ENCODE measurements around the gene FAM110A.
A peak's percentile ranks its signal among the peaks of the same experiment; 100 is the strongest.
"Not testable (repeated sequence)": the region's sequence is repeated elsewhere in the genome, so short reads cannot be mapped to it uniquely, and the experiment has no call there.

Gene FAM110A

DNA sequence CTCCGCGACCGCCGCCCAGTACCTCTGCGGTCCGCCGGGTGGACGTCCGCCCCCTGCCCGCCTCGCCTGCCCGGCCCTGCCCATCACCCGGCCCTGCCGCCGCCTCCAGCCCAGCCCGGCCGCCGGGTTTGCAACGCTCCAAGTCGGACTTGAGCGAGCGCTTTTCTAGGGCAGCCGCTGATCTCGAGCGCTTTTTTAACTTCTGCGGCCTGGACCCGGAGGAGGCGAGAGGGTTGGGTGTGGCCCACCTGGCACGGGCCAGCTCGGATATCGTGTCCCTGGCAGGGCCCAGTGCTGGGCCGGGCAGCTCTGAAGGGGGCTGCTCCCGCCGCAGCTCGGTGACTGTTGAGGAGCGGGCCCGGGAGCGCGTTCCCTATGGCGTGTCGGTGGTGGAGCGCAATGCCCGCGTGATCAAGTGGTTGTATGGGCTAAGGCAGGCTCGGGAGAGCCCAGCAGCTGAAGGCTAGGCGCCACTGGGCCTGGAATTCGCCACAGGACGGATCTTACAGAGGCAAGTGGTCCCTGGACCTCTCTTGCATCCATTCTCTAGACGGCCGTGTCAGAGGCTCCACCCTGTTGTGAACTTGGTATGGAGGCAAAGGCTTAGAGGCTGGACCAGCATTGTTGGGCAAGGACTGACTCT lies 11.8 kb downstream of the FAM110A start:
- DNase-seq = no peak

DNA sequence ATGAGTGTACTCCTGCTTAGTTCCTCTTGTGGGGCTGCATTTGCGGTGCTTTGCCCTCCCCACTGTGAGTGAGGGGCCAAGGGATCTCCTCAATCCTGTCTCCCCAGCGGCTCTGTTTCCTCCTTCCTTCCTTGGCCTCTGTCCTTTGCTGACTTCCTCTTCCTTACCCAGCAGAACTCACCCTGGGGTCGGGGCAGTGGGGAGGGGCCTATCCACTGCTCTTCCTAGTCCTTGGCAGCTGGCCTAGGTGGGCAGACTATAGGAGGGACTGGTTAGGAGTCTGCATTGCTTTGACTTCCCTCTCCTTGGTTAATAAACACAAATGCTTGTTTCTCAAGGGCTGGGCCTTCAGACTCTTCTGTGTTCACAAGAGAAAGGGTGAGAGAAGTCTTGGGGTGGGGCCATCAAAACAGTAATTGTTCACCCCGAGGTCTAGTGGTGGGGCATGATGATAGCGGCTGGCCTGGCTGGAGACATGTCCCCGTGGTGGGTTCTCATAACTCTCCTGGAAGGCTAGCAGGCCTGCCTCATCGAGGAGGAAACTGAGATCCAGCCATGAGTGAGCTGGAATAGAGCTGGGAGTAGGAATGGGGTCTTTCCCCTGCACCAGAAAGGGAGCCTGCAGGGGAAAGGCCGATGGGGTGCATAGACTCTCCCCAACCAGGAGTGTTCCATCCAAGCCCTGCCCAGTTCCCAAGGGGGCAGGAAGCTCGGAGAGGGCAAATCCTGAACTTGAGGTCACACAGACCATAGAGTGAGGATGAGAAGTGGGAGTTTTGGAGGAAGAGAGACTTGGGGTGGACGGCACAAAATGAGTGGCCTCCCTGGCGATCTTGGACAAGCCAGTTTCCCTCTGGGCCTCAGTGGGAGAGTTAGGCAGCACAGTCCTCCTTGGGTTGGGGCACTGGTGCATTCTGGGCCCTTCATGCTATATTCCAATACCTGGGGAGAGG lies 12.7 kb downstream of the FAM110A start:
- DNase-seq = no peak

DNA sequence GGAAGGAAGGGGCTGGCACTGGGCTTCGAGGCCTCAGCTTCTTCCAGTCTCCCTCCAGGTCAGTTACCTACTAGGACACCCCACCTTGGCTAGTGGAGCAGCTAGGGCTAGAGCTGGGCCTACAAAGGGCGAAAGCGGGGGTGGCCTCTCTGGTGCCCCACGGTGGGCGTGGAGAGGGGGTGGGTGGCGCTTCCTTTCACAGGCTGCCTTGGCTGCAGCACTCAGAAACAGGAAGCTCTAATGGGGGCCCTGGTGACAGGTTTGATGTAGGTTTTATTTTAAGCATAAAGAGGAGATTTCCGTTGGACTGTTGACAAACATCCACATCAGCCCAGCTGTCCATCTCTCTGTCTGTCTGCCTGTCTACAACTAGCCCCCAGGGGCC lies 13.4 kb downstream of the FAM110A start:
- DNase-seq = peak in 3 of 4 experiments; percentile 16 to 37 (median 36)

DNA sequence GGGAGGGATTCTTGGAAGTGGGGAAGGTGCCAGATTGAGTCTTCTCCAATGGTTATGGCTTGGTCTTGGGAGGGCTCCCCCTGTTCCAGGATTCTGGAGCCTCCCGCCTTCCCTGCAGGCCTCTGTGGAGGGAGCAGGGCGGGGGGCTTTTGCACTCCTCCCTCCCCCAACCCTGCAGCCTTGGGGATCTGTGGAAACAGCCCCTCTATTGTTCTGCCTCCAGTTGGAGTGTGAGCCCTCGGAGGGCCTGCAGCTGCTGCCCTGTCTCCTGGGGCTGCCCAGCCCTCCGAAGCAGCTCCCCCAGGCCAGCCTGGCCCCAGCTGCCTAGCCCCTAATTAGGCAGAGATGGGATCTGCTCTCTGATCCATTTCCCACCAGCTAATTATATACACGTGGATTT lies 14.7 kb downstream of the FAM110A start:
- no peak for DNase-seq

- not testable (repeated sequence) for DNase-seq
These were observed 15.2 kb downstream of the FAM110A start for GRCh38 chr20:848731-849130.

GRCh38 chr20:853406-853996 lies 20.0 kb downstream of the FAM110A start:
- no peak for DNase-seq

GRCh38 chr20:854601-855000 lies 21.1 kb downstream of the FAM110A start:
- no peak for DNase-seq

GRCh38 chr20:855466-856360 lies 22.2 kb downstream of the FAM110A start:
- DNase-seq = no peak

- DNase-seq = peak in 2 of 4 experiments; percentile 8 to 16
These were observed 22.9 kb downstream of the FAM110A start for GRCh38 chr20:856361-856775.

DNA sequence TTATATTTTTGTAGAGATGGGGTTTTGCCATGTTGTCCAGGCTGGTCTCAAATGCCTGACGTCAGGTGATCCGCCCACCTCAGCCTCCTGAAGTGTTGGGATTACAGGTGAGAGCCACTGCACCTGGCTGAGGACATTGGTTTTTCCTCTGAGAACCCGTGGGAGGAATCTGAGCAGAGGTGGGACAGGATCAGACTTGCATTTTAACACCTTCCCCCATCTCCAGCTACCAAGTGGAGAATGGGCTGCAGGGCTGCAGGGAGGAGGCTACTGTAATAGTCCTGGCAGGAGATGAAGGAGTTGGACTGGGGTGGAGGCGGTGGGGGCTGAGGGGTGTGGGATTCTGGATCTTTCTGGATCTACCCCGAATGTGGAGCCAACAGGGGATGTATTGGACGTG lies 24.5 kb downstream of the FAM110A start:
- no peak for DNase-seq

DNA sequence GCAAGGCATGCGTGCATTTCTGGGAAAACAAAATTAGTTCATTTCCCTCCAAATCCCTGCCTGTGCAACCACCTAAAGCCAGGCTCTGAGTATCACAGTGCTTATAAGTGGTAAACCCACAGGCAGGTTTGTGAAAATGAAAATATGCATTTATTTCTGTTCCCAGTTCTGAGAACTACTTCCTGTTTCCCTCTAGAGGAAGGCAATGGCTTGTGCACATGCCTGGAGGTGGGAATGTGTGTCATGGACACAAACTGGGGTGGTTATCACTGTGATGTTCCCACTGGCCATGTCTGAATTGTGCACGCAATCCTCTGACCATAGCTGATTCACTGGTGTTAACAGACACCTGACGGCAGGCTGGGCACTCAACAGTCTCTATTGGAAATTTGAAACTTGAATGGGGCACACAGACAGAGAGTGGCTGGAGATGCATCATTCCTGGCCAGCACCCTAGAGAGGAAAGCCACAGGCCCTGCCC lies 26.3 kb downstream of the FAM110A start:
- no peak for DNase-seq

GRCh38 chr20:860891-861290 lies 27.4 kb downstream of the FAM110A start:
- DNase-seq = no peak

DNA sequence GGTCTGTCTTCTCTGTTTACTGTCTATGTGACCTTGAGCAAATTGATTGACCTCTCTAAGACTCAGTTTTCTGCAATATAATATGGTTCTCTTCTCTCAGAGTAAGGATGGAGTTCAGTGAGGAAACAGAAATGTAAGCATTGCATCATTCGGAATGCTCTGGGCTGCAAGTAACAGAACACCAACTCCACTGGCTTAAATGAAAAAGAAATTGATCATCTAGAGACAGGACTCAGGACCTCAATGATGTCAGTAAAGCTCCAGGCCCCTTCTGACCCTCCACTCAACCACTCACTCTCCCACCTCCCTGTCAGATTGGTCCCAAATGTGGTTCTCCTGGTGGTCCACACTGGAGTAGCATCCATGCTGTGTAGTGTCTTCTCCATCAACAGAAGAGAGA lies 31.9 kb downstream of the FAM110A start:
- DNase-seq = no peak

DNA sequence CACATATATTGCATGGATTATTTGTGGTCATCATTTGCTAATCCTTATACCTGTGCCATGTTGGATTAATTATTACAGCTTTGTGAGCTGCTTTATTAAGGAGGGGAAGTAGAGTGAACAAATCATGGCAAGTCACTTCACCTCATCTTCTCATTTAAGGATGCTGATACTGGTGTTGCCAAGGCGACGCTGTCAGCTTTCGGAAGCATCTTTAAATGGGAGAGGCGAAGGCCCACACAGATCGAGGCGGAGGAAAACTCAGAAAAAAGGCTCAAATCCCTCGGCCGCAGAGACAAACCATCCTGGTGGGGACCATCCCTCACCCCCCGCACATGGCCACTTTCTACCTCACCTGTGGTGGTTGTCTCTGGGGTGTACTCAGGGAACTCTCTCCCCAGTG lies 34.8 kb downstream of the FAM110A start:
- DNase-seq = no peak

DNA sequence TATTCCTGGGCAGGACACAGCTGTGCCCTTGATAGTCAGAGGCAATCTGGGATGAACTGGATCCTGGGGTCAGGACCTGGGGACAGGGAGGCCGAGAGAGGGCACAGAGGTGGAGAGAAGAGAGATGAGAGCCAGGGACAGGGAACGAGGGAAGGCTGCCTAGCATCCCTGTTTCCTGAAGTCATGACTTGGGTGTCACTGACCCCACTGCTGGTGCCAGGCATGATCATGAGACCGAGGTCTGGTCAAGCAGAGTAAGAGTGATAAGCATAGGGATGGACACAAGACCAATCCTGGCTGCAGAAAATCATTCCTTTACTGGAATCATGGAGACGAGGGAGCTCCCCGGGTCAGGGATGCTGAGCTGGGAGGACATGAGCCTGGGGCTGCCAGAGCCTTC lies 36.1 kb downstream of the FAM110A start:
- no peak for DNase-seq

DNA sequence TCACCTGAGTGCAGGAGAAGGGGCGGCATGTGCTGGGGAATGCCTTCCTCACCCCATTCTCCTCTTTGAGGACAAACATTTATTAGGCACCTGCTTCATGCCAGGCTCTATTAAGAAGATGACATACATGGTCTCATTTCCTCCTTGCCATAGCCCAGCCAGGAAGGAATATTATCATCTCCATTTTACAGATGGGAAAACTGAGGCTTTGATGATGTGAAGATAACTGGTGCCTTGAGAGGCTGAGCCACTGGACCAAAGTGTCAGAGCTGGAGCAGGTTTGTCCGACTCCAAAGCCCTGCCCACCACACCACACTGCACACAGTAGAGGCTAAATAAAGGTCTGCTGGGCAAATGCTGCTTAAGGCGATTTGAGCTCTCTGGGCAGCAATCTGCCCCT lies 37.2 kb downstream of the FAM110A start:
- DNase-seq = no peak

GRCh38 chr20:871436-871835 lies 37.9 kb downstream of the FAM110A start:
- DNase-seq = no peak

DNA sequence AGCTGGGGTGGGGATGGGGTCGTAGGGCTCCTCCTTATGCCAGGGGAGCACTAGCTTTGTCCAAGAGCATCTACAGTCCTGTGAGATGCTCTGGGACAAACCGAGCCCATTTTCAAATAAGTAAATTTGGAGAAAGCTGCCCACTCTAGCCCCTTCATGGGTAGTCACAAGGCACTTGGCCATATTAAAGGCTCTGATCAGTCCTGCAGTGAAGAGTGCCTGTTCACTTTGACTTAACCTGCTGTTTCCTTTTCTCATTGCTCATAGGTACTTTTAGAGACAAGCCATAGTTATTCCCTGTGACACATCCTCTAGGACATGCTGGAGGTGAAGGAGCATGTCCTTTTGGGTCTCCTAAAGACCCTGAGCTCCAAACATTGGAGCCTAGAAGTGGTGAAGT lies 38.4 kb downstream of the FAM110A start:
- no peak for DNase-seq

DNA sequence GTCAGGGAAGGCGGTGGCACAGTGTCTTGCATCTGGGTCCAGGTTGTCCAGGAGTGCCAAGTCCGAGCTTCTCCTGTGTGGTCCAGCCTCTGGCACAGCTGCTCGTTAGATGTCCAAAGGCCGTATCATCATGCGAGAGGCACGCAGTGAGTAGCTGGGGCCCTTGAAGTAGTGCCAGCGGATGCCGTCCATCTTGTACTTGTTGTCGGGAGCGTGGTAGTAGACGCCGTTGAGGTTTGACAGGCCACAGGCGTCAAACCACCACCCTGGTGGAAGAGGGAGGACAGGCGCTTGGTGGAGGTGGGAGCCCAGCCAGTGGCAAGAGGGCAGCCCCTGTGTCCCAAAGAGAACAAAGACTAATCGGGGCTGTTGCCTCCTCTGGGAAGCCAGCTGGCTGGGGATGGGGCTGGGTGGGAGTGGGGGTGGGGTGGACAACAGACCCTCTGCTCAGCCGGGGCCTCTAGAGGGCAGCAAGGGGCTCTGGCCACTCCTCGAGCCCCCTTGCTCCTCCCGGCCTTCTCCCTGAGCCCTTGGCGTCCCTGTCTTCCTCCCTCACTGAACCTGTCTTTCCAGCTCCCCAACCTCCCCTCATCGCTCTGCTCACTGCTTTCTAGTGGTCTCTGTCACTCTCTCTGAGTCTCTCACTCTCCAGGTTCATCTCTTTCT lies 39.5 kb downstream of the FAM110A start:
- DNase-seq = no peak

DNA sequence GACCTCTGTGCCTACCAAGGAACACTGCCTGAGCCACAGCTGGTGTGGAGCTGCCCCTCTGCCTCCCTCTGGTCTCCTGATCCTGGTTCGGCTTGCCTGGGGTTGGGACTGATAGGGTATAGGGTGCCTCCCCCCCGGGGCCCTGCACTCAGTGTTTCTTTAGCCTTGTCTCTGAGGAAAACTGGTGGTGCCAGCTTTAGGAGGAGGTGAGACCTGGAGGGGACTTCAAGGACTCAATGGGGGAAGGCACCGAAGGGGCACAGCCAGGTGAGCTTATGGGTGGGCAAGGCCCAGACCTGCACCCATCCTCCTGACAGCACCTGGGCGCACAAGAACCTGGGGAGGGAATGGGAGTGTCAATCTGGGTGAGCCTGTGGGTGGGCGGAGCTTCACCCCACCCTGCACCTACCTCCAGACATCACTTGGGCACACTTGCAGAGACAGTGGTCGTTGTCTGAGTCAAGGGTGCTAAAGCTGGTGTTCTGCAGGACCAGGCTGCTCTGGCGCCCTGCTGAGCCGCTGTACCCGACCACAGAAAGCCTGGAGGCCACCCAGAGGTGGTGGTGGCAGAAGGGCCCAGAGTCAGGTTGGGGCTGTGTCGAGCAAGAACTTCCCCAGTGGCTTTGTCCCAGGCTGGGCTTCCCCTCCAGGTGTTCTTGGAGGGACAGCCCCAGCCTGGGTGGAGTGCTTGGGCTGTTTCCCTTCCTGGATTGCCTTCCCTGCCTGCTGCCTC lies 40.5 kb downstream of the FAM110A start:
- DNase-seq = no peak

DNA sequence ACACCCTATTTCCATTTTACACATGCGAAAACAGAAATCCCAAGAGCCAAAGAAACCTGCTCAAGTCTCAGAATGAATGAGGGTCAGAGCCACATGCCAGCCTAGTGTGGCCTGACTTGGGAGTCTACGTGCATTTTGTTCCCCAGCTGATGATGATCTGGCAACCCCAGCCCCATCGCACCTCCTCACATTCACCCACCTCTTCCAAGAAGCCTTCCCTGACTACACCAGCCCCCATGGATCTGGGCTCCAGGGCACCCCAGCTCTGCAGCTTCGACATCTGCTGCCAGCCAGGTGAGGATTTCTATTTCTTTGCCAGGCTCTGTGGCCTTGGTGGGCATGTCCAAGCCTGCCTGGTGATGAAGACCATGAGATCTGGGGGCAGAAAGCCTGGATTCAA lies 41.6 kb downstream of the FAM110A start:
- DNase-seq = no peak
